Hypothalamus (tissue), 51 donors: Measurements from ENCODE around the gene FAM110D.

Experiments used
- DNase-seq, 51 donors: peaks; one replicate each; lab custom pipeline; 2025; lab: John Stamatoyannopoulos, UW

Gene FAM110D

GRCh38 chr1:26181586-26182382, 22.9 kb downstream of the FAM110D start:
- DNase-seq, result no peak

- DNase-seq, result no peak
These were observed 23.5 kb downstream of the FAM110D start for GRCh38 chr1:26182383-26182696.

- DNase-seq, result no peak
These were observed 25.2 kb downstream of the FAM110D start for GRCh38 chr1:26184086-26184485.

- DNase-seq, result no peak
These were observed 26.0 kb downstream of the FAM110D start for GRCh38 chr1:26184883-26185282.

GRCh38 chr1:26187882-26188281, 29.0 kb downstream of the FAM110D start:
- no peak for DNase-seq

GRCh38 chr1:26188477-26188876, 29.6 kb downstream of the FAM110D start:
- DNase-seq, result no peak

GRCh38 chr1:26189331-26189730, 30.5 kb downstream of the FAM110D start:
- no peak for DNase-seq

- DNase-seq, result no peak
These were observed 30.9 kb downstream of the FAM110D start for GRCh38 chr1:26189751-26190275.

GRCh38 chr1:26190373-26190987, 31.6 kb downstream of the FAM110D start, which contains the start of gene CATSPER4:
Gene CATSPER4, plus strand, starts transcription at chr1:26190602. Its CDS starts 26 bp downstream, at chr1:26190628.
- DNase-seq, result peak in 2 of 51 donors; percentile 5 to 6

- DNase-seq, result no peak
These were observed 32.9 kb downstream of the FAM110D start for GRCh38 chr1:26191739-26192138.

GRCh38 chr1:26195805-26196204, 36.9 kb downstream of the FAM110D start:
- DNase-seq, result no peak

GRCh38 chr1:26197301-26197700, 38.4 kb downstream of the FAM110D start:
- DNase-seq, result no peak

GRCh38 chr1:26197813-26198212, 38.9 kb downstream of the FAM110D start:
- no peak for DNase-seq

GRCh38 chr1:26200413-26200812, 41.5 kb downstream of the FAM110D start:
- DNase-seq, result no peak

- no peak for DNase-seq
These were observed 44.9 kb downstream of the FAM110D start for GRCh38 chr1:26203642-26204318.

- DNase-seq, result no peak
These were observed 51.4 kb downstream of the FAM110D start for GRCh38 chr1:26210147-26210870.

- DNase-seq, result no peak
These were observed 53.8 kb downstream of the FAM110D start for GRCh38 chr1:26212726-26213125.

GRCh38 chr1:26213335-26213905, 54.5 kb downstream of the FAM110D start:
- no peak for DNase-seq
